ENCODE measurements around the gene KRTAP5-10.
"Not testable (repeated sequence)": the region's sequence is repeated elsewhere in the genome, so short reads cannot be mapped to it uniquely, and the experiment has no call there.

KRTAP5-10 gene

DNA sequence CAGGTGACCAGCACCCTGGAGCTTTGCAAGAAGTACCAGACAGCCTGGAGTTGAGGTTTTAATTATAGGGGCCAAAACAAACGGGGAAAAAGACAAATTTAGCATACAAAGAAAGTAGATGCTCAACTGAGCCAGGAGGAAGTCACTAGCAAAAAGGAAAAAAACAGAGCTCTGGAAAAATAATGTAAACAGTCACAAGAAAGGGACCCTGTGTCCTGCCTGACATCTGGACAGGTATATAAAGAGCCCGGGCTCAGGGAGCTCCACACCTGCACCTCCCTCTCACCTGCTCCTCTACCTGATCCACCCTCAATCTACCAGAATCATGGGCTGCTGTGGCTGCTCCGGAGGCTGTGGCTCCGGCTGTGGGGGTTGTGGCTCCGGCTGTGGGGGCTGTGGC is at the start of gene KRTAP5-10:
Gene KRTAP5-10 (plus strand): TSS at position 301 of the 400 bp plus-strand sequence. CDS start 25 bp downstream, at position 326.
- no peak within 1 kb of the TSS for H3K4me3 ChIP-seq (ENCODE audit: low read depth, low read length)
- TF ChIP-seq, protein P1, sequence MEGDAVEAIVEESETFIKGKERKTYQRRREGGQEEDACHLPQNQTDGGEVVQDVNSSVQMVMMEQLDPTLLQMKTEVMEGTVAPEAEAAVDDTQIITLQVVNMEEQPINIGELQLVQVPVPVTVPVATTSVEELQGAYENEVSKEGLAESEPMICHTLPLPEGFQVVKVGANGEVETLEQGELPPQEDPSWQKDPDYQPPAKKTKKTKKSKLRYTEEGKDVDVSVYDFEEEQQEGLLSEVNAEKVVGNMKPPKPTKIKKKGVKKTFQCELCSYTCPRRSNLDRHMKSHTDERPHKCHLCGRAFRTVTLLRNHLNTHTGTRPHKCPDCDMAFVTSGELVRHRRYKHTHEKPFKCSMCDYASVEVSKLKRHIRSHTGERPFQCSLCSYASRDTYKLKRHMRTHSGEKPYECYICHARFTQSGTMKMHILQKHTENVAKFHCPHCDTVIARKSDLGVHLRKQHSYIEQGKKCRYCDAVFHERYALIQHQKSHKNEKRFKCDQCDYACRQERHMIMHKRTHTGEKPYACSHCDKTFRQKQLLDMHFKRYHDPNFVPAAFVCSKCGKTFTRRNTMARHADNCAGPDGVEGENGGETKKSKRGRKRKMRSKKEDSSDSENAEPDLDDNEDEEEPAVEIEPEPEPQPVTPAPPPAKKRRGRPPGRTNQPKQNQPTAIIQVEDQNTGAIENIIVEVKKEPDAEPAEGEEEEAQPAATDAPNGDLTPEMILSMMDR (IDR thresholded peaks at IDR 0.05; ENCODE audit: low read depth, low read length, missing control alignments): no peak
- no peak for DNase-seq (ENCODE audit: low read depth)

DNA sequence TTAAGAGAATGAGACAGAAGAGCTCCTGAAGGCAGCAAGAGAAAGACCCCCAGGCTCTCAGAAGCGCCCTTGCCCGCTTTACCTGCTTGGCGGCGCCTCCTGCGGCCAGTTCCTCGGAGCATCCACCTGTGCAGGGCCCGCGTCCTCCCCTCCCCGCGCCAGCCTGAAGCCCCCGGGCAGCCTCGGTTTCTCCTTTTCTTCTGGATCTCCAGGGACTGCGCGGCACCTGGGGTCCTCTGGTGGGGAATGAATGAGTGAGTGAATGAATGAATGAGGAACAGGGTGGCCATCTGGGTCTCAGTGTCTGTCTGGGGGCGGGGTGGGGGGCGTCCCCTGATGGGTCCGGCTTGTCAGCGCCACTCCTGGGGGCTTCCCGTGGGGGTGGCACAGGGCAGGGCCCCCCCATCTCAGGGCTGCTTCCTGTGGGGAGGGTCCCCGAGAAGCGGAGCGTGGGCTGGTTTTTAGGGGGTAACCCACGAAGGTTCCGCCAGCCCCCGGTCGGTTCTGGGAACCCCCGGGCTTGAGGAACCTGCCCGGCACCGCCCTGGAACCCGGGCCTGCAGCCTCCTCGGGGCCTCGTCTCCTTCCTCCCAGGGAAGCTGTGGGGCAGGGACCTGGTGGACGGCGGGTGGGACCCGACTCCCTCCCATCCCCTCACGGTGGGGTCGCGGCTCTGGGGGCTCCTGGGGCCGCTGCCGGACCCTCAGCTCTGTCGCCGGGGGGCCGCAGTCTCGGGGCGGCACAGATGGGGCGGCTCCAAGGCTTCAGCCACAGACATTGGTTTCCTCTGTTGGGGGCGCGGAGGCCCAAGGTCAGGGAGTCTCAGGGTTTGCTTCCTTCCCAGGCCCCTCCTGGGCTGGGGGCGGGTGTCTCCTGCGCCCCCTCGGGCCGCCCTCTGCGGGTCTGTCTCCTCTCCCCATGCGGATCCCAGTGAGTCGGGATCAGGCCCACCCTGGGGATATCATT is 46.6 kb upstream of the KRTAP5-10 start:
- TF ChIP-seq, protein P1 (IDR thresholded peaks at IDR 0.05; ENCODE audit: low read depth, low read length, missing control alignments): no peak
- no peak for DNase-seq (ENCODE audit: low read depth)
- no peak overlapping the region for H3K4me3 ChIP-seq (ENCODE audit: low read depth, low read length)

GRCh38 chr11:71519546-71519945 is 45.8 kb upstream of the KRTAP5-10 start:
- DNase-seq (ENCODE audit: low read depth): no peak
- H3K4me3 ChIP-seq (ENCODE audit: low read depth, low read length): no peak overlapping the region
- TF ChIP-seq, protein P1 (IDR thresholded peaks at IDR 0.05; ENCODE audit: low read depth, low read length, missing control alignments): no peak

- TF ChIP-seq, protein P1 (IDR thresholded peaks at IDR 0.05; ENCODE audit: low read depth, low read length, missing control alignments): no peak
- no peak overlapping the region for H3K4me3 ChIP-seq (ENCODE audit: low read depth, low read length)
- no peak for DNase-seq (ENCODE audit: low read depth)
Measured at GRCh38 chr11:71525188-71525937, 40.0 kb upstream of the KRTAP5-10 start.

GRCh38 chr11:71525938-71526495 is 39.3 kb upstream of the KRTAP5-10 start:
- DNase-seq (ENCODE audit: low read depth): no peak
- TF ChIP-seq, protein P1 (IDR thresholded peaks at IDR 0.05; ENCODE audit: low read depth, low read length, missing control alignments): no peak
- no peak overlapping the region for H3K4me3 ChIP-seq (ENCODE audit: low read depth, low read length)

DNA sequence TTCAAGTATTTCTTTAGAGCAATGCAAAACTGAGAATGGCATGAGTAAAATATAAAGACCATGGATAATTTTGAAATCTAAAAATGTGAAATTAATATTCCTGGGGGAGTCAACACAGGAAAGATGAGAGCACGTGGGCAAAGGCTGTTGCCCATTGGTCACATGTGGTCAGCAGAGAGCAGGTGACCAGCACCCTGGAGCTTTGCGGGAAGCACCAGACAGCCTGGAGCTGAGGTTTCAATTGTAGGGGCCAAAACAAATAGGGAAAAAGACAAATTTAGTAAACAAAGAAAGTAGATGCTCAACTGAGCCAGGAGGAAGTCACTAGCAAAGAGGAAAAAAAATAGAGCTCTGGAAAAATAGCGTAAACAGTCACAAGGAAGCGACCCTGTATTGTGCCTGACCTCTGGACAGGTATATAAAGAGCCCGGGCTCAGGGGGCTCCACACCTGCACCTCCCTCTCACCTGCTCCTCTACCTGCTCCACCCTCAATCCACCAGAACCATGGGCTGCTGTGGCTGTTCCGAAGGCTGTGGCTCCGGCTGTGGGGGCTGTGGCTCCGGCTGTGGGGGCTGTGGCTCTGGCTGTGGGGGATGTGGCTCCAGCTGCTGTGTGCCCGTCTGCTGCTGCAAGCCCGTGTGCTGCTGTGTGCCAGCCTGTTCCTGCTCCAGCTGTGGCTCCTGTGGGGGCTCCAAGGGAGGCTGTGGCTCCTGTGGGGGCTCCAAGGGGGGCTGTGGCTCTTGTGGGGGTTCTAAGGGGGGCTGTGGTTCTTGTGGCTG is 38.4 kb upstream of the KRTAP5-10 start, which contains the start of gene KRTAP5-7:
Gene KRTAP5-7 (plus strand): TSS at position 472 of the 780 bp plus-strand sequence. CDS start 34 bp downstream, at position 506.
- not testable (repeated sequence) for H3K4me3 ChIP-seq (ENCODE audit: low read depth, low read length); DNase-seq (ENCODE audit: low read depth)
